GM21529 (cell line): ENCODE results near the gene HSPBP1.
A peak's percentile ranks its signal among the peaks of the same experiment; 100 is the strongest.

ENCODE experiments used
- ATAC-seq: cut with Tn5 transposase; IDR thresholded peaks from one replicate; pipeline ENCODE4 v1.9.1; 2021; ENCODE audit not compliant: unreplicated experiment

Gene HSPBP1

DNA sequence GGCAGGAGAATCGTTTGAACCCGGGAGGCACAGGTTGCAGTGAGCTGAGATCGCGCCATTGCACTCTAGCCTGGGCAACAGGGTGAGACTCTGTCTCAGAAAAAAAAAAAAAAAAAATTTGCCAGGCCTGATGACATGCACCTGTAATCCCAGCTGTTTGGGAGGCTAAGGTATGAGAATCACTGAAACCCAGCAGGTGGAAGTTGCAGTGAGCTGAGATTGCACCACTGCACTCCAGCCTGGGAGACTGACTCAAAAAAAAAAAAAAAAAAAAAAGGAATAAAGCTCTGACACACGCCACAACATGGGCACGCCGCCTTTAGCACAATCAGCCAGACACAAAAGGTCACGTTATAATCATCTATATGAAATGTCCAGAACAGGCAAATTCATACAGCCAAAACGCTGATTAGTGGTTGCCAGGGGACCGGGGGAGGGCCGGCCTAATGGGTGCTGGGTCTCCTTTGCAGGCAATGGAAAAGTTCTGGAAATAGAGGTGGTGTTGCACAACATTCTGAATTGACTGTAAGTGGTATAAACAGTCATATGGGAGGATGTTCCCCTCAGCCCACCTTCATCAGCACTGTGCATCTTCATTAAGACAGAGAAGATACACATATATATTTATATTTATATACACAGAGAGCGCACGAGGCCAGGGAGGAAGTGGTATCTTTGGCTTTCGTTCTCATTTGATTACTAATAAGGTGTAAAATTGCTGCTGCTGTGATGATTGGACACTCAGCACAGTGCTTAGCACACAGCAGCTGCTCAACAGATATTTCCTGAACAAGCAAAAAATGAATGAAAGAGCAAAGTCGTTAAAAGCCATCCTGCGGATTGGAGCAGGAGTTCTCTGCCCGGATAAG is 3.8 kb downstream of the HSPBP1 start:
- ATAC-seq: peak; percentile 51

DNA sequence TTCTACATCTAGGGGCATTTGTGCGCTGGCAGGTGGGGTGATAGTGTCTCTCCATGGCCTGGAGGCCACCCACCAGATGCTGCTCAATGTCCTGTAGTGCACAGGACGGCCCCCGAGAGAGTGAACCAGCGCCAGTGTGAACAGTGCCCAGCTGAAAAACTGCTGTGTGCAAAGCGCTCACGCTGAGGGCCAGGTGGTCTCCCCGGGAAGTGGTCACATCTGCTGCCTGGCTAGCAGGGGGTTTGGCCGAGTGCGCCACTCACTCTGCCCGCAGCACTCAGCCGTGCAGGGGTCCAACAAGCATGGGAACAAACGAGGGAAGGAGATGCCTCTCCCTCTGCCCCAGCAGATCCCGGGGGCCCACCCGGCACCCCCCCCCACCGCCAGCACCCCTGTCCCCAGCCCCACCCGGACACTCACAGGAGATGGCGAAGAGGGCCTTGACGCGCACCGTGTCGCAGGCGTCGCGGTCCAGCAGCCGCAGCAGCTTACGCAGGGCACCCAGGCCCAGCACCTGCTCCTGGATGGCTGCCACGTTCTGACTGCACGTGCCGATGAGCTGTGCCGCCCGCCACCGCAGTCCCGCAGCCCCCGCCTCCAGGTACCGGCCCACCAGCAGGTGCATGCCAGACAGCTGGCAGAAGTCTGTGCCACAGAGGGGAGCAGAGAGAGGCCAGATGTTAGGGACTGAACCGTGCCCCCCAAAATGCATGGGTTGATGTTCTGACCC is 5.8 kb downstream of the HSPBP1 start:
- ATAC-seq: no peak

DNA sequence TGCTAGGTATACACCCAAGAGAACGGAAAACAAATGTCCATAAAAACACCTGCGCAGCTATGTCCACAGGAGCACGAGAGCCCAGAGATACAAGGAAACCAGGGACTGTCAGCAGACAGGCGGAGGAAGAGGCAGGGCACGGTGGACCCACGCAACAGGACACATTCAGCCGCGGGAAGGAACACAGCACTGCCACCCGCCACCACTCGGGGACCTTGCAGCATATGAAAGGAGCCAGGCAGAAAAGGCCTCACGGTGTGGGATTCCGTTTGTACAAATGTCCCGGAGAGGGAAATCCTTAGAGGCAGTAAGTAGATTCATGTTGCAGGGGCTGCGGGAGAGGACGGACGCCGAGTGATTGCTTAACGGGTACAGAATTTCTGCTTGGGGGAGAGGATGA is 7.8 kb downstream of the HSPBP1 start:
- no peak for ATAC-seq

DNA sequence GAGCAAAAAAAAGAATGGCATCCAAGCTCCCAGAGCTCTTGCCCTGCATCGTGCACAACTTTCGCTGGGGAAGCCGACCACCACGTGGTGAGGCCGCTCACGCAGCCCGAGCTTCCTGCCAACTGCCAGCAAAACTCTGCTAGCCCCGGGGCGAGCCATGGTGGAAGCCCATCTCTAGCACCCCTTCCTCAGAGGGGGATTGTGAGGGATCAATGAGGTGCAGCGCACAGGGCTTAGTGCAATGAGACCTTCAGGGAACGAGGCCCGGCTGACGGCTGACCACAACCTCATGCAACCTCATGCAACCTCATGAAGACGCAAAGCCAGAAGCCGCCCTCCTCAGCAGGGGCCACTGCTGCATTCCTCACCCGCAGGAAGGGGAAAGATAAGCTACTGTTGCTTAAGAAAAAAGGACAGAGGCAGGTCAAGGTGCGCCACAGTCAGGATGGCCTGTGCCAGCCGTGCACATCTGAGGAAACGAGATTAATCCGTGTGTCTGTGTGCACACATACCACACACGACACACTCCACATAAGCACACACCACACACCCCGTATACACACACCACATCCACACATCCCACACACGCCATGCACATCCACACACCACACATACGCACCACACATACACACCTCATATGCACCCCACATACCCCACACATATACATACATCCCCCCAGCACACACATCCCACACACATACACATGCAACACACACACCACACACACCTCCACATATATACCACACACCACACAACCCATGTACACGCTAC is 9.6 kb downstream of the HSPBP1 start:
- no peak for ATAC-seq

DNA sequence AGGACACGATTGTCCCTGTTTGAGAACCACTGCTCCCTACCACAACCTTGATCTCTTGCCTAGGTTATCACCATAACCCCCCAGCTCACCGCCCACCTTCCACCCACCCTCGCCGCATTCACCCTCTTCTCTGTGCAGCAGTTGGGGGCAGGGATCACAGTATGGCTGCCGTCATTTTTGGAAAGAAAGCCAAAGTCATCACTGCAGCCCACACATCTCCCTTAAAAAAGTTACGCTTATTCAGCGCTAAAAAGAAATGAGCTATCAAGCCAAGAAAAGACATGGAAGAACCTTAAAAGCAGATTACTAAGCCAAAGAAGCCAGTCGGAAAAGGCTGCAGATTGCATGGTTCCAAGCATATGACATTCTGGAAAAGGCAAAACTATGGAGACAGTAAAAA is 10.6 kb downstream of the HSPBP1 start:
- no peak for ATAC-seq

DNA sequence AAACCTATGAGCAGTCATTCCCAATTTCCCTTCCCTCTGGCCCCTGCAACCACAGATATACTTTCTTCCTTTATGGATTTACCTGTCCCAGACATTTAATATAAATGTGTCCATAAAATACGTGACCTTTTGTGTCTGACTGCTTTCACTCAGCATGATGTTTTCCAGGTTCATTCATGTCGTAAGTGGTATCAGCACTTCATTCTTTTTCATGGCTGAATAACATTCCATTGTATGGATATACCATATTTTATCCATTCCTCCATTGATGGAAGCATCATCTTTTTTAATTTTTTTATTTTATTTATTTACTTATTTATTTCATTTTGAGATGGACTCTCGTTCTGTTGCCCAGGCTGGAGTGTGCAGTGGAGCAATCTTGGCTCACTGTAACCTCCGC is 13.1 kb downstream of the HSPBP1 start:
- ATAC-seq: no peak

DNA sequence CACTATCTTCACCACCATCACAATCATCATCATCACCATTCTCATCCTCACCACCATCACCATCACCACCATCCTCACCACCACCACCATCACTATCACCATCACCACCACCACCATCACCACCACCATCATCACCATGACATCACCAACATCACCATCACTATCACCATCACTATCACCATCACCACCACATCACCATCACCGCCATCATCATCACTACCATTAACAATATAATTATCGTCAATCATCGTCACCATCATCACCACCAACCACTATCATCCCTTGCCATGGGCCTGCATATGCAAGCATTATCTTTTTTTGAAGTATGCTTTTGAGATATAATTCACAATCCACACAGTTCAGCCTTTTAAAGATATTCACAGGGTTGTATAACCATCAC is 13.5 kb downstream of the HSPBP1 start:
- ATAC-seq: no peak

DNA sequence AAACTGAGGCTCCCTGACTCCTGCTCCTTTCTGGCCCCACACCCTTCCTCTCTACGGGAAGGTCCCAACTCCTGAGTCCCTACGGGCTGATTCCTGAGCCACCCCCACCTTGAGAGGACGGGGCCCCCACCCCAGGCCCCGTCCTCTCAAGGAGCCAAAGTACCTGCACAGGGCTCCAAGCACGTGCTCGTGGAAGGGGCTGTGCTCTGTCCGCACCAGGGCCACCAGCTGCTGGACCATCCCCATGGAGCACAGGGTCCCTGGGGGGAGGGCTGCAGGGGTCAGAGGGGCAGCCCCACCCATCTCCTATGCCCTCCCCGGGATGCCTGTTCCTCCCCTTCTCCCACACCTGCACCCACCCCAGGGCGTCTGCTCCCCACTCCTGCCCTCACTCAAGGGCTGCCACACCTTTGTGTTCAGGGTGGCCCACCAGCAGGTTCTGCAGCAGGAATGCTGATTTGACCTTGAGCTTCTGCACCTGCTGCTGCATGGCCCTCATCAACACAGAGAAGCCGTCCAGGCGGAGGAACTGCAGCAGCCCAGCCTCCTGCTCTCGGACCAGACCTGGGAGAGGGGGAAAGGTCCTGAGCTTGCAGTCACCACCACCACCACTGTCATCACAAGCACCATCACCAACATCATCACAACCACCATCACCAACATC is 14.1 kb downstream of the HSPBP1 start:
- no peak for ATAC-seq

DNA sequence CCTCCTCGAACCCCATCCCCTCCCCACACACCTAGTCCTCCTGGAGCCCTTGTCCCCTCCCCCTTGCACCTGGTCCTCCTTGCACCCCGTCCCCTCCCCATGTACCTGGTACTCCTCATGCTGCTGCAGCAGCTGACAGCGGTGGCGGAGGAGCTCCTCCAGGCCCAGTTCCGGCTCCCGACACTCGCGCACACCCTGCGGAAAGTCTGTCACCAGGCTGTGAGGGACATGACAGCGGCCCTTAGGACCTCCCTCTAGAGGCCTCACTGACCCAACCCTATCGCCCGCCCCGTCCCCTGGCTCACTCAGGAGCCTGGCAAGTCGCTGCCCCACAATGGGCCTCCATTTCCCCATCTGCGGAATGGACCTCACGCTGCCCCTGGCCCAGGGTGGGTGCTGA is 14.7 kb downstream of the HSPBP1 start:
- no peak for ATAC-seq

DNA sequence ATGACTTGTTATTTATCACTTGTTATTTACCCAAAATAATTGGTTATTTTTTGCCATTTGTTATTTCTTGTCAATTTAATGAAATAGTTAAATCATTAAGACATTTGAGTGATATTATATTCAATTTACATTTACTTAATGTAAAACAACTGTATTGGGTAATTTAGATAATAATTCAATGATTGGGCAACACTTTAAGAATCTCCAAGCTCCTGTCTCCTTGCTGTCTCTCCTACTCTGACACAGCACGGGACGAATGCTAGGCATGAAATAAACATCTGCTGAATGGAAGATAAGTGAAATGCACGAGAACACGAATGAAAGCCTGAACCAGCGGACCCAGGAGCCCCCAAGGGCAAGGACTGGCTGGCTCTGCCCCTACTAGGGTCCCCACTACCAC is 15.4 kb downstream of the HSPBP1 start:
- ATAC-seq: no peak

DNA sequence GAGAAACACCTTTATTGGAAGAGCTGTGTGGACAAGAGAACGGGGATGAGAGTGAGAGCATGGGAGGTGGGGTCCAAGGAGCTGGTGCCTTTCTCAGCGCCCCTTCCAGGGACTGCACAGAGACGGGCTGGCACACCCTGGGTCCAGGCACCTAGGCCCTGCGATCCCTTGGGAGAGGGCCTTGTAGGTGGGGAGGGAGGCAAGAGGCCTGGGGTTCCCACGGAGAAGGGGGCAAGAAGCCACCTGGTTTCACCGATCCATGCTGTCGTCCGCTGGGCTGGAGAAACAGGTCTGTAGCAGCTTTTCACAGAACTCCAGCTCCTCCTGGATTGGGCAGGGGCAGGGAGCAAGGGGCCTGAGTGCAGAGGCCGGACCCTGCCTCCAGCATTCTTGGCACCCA is 17.6 kb downstream of the HSPBP1 start:
- no peak for ATAC-seq

DNA sequence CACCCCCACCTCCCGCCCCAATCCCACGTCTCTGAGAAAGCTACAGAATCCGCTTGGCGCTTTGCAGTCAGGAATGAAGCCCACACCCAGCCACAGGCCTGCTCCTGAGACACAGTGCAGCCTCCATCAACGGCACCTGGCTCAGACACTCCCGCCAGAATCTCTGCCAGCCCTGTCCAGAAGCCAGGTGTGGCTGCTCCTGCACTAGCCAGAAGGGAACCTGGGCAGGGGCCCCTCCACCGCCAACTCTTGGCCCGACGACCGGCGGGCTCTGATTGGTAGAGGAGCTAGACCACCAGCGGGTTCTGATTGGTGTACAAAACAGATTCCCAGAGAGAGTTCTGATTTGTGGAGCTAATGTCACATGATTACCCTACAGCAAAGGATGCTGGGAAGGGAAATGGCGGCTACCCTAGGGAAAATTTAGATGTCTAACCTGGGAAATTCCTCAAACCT is 18.2 kb downstream of the HSPBP1 start:
- no peak for ATAC-seq

DNA sequence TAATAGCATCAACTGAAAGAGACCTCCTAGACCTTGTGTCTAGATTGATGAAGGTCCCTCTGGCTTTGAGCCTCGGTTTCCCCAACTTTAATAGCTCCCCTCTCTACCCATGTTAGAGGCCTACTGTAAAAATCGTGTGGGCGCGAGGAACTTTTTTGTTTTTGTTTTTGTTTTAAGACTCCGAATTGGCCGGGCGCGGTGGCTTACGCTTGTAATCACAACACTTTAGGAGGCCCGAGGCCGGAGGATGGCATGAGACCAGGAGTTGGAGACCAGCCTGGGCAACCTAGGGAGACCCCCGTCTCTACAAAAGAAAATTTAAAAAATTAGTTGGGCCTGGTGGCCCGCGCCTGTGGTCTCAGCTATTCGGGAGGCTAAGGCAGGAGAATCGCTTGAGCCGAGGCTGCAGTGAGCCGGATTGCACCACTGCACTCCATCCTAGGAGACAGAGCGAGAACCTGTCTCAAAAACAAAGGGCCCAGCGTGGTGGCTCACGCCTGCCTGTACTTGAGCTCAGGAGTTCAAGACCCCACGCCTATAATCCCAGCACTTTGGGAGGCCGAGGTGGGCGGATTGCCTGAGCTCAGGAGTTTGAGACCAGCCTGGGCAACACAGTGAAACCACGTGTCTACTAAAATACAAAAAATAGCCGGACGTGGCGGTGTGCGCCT is 20.2 kb downstream of the HSPBP1 start:
- no peak for ATAC-seq

DNA sequence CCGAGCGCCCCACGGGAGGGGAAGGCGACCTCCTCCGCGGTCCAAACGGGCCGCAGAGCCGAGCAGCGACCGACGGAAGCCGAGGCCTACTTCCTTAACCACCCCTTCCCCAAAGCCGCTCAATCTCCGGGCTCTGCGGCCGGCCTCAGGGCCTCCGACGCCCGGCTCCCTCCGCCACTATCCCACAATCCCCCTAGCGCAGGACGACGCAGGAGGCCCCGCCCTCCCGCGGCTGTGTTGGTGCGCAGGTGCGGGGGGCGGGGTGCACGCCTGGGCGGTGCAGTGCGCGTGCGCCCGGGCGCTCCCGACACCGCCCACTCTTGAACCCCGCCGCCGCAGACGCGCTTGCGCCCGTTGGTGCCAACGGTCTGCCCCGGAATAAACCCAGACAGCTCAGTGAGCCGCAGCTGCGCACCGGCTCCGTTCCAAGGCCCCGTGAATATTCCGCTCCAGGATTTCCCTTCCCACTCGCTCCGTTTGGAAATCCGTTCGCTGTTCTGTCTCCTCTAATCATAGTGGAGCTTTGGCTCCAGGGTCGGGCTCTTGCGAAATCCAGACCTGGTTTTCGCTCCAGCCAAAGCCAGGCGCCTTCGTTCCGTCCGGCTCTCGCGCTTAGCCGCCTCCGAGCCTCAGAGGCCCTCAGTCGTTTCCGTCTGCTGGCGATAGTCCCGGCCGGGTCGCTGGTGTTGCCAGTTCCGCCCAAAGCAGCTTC is 20.9 kb downstream of the HSPBP1 start, which contains the start of gene PPP6R1:
PPP6R1 (minus strand) TSS at position 190 of the 712 bp plus-strand sequence. CDS start 11,914 bp downstream, outside the sequence.
- peak; percentile 68 for ATAC-seq

DNA sequence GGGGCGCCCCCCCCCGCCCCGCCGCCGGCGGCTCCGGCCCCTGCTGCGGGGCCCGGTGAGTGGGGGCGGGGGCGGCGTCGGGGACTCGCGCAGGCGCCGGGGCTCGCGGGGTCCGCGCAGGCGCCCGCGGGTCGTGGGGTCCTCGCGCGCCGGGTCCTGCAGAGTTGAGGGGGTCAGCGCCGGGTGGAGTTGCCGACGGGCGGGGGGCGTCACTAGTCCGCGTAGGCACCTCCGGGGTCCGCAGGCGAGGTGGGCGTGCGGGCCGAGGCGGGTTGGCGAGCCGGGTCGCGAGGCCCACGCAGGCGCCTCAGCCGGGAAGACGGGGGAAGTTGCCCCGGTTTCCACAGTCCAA is 21.5 kb downstream of the HSPBP1 start:
- ATAC-seq: peak; percentile 7

DNA sequence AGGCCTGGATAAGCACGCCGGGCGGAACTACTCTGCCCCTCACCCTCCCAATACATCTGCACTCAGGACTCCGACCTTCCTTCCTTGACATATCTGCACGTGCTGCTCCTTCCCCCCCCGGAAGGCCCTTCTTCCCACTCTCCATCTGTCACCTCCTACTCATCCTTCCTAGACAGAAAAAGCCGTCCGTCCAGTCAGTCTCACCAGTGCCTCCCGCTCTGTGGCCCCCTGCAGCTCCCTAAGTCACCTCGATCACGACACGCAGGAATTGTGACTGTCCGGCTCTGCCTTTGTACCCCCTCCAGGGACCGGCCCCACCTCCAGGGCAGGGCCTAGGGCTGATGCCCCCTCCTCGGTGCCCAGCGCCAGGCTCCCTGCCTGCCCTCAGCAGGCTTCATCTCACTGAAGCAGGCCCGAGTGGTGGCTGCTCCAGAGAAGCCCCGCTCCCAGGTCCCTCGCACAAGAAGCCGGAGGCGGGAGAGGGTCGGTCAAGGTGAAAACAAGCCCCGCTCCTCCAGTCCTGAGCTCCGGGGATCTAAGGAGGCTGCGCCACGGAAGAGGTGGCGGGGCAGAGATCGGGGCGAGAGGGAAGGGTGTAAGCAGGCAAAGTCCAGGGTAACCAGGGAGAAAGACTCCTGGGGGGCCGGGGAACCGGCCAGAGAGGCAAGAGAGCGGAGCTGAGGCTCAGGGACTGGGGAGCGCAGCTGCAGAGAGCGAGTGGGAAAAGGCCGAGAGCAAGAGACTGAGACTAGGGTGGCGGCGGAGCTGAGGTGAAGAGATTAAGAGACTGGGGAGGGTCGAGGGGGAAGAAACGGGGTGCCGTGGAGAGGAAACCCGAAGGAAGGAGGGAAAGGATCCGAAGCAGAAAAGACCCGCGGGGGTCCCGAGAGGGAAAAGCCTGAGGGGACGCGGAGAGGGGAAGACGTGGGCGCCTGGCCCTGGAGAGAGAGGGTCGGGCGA is 22.2 kb downstream of the HSPBP1 start:
- ATAC-seq: no peak

DNA sequence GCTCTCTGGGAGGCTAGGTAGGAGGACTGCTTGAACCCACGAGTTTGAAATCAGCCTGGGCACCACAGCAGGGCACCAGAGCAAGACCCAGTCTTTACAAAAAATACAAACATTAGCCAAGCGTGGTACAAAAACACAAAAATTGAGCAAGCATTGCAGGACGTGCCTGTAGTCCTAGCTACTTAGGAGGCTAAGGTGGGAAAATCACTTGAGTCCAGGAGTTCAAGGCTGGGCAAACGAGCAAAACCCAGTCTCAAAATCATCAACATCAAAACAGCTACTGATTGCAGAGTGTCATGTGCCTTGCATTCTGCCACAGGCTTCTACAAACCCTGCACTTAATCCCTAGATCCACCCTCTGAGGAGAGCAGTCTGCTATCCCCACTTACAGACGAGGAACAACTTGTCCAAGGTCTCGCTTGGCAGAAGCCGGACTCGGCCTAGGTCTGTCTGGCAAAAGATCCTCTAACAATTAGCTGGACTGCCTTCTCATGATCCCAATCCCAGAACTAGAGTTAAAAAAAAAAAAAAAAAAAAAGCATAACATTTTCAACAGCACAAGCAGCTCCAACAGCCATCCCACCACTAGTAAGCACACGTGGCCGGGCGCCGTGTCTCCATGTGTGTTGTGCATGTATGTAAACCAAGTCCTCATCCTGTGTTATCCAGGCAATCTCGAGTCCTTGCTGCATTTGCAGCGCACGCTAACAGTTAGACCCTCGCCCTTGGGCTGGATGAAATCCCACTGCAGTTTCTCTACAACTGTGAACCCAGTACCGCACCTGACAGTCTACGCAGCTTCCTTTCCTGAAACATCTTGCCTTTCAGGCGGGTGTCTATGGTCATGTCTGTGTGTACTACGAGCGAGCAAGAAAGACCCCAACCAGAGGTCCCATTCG is 23.1 kb downstream of the HSPBP1 start:
- ATAC-seq: no peak
